ENCODE results near the gene COL4A2.

DNA sequence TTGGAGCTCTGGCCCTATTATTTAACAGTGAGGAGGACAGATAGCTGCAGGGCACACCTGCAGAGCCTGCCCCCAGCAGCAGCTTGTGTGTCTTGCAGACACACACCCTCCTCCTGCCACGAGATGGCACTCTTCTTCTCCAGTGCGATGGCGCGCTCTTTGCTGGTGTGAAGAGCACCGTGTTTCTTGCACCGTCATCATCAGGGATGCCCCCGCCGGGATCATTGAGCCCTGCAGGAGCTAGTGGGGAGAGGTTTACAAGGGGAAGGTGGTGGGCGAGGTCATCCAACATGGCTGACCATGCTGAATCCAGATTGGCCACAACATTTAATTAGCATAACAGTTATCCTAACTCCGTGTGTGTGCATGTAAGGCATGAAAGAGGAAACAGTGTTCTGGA is 148.9 kb downstream of the COL4A2 start:
- TF ChIP-seq POLR2A (IDR thresholded peaks at IDR 0.05), result no peak
- TF ChIP-seq, protein P1, sequence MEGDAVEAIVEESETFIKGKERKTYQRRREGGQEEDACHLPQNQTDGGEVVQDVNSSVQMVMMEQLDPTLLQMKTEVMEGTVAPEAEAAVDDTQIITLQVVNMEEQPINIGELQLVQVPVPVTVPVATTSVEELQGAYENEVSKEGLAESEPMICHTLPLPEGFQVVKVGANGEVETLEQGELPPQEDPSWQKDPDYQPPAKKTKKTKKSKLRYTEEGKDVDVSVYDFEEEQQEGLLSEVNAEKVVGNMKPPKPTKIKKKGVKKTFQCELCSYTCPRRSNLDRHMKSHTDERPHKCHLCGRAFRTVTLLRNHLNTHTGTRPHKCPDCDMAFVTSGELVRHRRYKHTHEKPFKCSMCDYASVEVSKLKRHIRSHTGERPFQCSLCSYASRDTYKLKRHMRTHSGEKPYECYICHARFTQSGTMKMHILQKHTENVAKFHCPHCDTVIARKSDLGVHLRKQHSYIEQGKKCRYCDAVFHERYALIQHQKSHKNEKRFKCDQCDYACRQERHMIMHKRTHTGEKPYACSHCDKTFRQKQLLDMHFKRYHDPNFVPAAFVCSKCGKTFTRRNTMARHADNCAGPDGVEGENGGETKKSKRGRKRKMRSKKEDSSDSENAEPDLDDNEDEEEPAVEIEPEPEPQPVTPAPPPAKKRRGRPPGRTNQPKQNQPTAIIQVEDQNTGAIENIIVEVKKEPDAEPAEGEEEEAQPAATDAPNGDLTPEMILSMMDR (IDR thresholded peaks at IDR 0.05 in 4 of 5, conservative IDR thresholded peaks at IDR 0.05 in 1 of 5), result peak; percentile 69 to 82 (median 74)
